Karpas-422 (cell line): ENCODE results near the gene HOXB9. TPM values are rescaled to one million over a fixed set of nuclear protein-coding genes. Genes with fewer than 3 reads are reported as not detected.

Experiments
- DNase-seq: peaks from one replicate; pipeline ENCODE4 v3.0.0-alpha.2; 2015
- H2AFZ ChIP-seq: fragments of 200-600 bp; sonication (generic); 2 replicates; pipeline ENCODE4 v1.6.1; 2014; ENCODE audit warnings: antibody characterized with exemption, low read length, mixed read lengths
- H3K27ac ChIP-seq: fragments of 200-600 bp; sonication (generic); 2 replicates; pipeline ENCODE4 v1.5.1; 2014; ENCODE audit warnings: mild to moderate bottlenecking, low read length, moderate library complexity
- H3K27me3 ChIP-seq: fragments of 200-600 bp; sonication (generic); 2 replicates; pipeline ENCODE4 v1.6.1; 2014; ENCODE audit warnings: low read length, mixed read lengths
- H3K36me3 ChIP-seq: fragments of 200-600 bp; sonication (generic); 2 replicates; pipeline ENCODE4 v1.6.1; 2014; ENCODE audit warnings: low read length, mixed read lengths; ENCODE audit not compliant: insufficient read depth
- H3K4me1 ChIP-seq: fragments of 200-600 bp; sonication (generic); 2 replicates; pipeline ENCODE4 v1.6.1; 2014; ENCODE audit warnings: mild to moderate bottlenecking, low read length, mixed read lengths
- H3K4me2 ChIP-seq: fragments of 200-600 bp; sonication (generic); 2 replicates; pipeline ENCODE4 v1.6.1; 2014; ENCODE audit warnings: low read length, low read depth, mild to moderate bottlenecking; ENCODE audit not compliant: poor library complexity, severe bottlenecking
- H3K4me3 ChIP-seq: fragments of 200-600 bp; sonication (generic); 2 replicates; pipeline ENCODE4 v1.5.1; 2014; ENCODE audit warnings: mild to moderate bottlenecking, antibody characterized with exemption, low read length, mixed read lengths
- H3K79me2 ChIP-seq: fragments of 200-600 bp; sonication (generic); 2 replicates; pipeline ENCODE4 v1.6.1; 2014; ENCODE audit warnings: mild to moderate bottlenecking, low read length, mixed read lengths
- H3K9ac ChIP-seq: fragments of 200-600 bp; sonication (generic); 2 replicates; pipeline ENCODE4 v1.6.0; 2014; ENCODE audit warnings: low read length
- H3K9me2 ChIP-seq: fragments of 200-600 bp; sonication (generic), shearing (Covaris generic); replicated peaks from 2 replicates; pipeline ENCODE4 v1.6.0; 2014; ENCODE audit warnings: mild to moderate bottlenecking, low read length, moderate library complexity; ENCODE audit not compliant: insufficient read depth
- H3K9me3 ChIP-seq: fragments of 300-700, 200-600 bp; sonication (generic); 2 replicates; pipeline ENCODE4 v1.6.1; 2014; ENCODE audit warnings: low read length, mixed read lengths
- H4K20me1 ChIP-seq: fragments of 200-600 bp; sonication (generic); 2 replicates; pipeline ENCODE4 v1.6.1; 2014; ENCODE audit warnings: mild to moderate bottlenecking, antibody characterized with exemption, low read length, low read depth; ENCODE audit not compliant: insufficient read depth
- small RNA-seq: library from RNA; depleted of rRNA; stranded (forward); fragments of <200 nt; gene quantifications from one replicate; pipeline ENCODE3, GENCODE V24; 2014
- total RNA-seq: library from RNA; depleted of rRNA; stranded (reverse); fragments of >200 nt; shearing (Covaris generic); gene quantifications from 2 replicates; pipeline ENCODE4 v1.2.3, GENCODE V29; 2014; ENCODE audit warnings: low replicate concordance; rRNA removed

The HOXB9 gene
- total RNA-seq, 1 experiment from 2014 or later: 0.82 TPM

GRCh38 chr17:48575673-48576478, 50.3 kb downstream of the HOXB9 start:
- no peak overlapping the region for H3K4me2 ChIP-seq
- H2AFZ ChIP-seq: no peak overlapping the region
- H3K79me2 ChIP-seq: peaks cover 4% of the 10 kb centered on the region; the same call in 1 of the 2 replicates
- no peak for DNase-seq
- no peaks in the 10 kb centered on the region for H3K36me3 ChIP-seq
- H3K4me3 ChIP-seq: no peak overlapping the region
- H3K4me1 ChIP-seq: peaks cover 19% of the 10 kb centered on the region
- no peaks in the 10 kb centered on the region for H3K9me3 ChIP-seq
- H4K20me1 ChIP-seq: no peaks in the 10 kb centered on the region
- H3K9ac ChIP-seq: no peak overlapping the region
- no peak overlapping the region for H3K27ac ChIP-seq
- no peaks in the 10 kb centered on the region for H3K9me2 ChIP-seq
- no peaks in the 10 kb centered on the region for H3K27me3 ChIP-seq

GRCh38 chr17:48575066-48575582, 51.0 kb downstream of the HOXB9 start:
- Histone ChIP-seq H3K9me3 (no peaks in the 10 kb centered on the region), H3K79me2 (peaks cover 4% of the 10 kb centered on the region; the same call in 1 of the 2 replicates), H3K27ac (no peak overlapping the region), H2AFZ (no peak overlapping the region), H3K36me3 (no peaks in the 10 kb centered on the region), H3K9ac (no peak overlapping the region), H3K27me3 (no peaks in the 10 kb centered on the region), H3K4me3 (no peak overlapping the region), H3K9me2 (no peaks in the 10 kb centered on the region), H3K4me2 (no peak overlapping the region), H4K20me1 (no peaks in the 10 kb centered on the region), H3K4me1 (peaks cover 19% of the 10 kb centered on the region)
- DNase-seq: no peak

- H3K9ac ChIP-seq: no peak overlapping the region
- no peaks in the 10 kb centered on the region for H3K9me3 ChIP-seq
- no peaks in the 10 kb centered on the region for H4K20me1 ChIP-seq
- H3K27me3 ChIP-seq: no peaks in the 10 kb centered on the region
- H3K79me2 ChIP-seq: peaks cover 4% of the 10 kb centered on the region; the same call in 1 of the 2 replicates
- H3K27ac ChIP-seq: no peak overlapping the region
- no peaks in the 10 kb centered on the region for H3K9me2 ChIP-seq
- H3K36me3 ChIP-seq: no peaks in the 10 kb centered on the region
- no peak overlapping the region for H2AFZ ChIP-seq
- no peak overlapping the region for H3K4me3 ChIP-seq
- no peak for DNase-seq
- peaks cover 19% of the 10 kb centered on the region for H3K4me1 ChIP-seq
- no peak overlapping the region for H3K4me2 ChIP-seq
Observed at GRCh38 chr17:48574505-48575065, 51.6 kb downstream of the HOXB9 start.

GRCh38 chr17:48571826-48572417, 54.2 kb downstream of the HOXB9 start:
- Histone ChIP-seq H3K9ac (no peak overlapping the region), H3K9me3 (no peaks in the 10 kb centered on the region), H3K27ac (no peak overlapping the region), H3K9me2 (no peaks in the 10 kb centered on the region), H3K27me3 (no peaks in the 10 kb centered on the region), H2AFZ (no peak overlapping the region), H3K4me2 (no peak overlapping the region), H4K20me1 (no peaks in the 10 kb centered on the region), H3K36me3 (no peaks in the 10 kb centered on the region), H3K4me1 (peaks cover under 1% of the 10 kb centered on the region), H3K79me2 (no peaks in the 10 kb centered on the region), H3K4me3 (no peak overlapping the region)
- no peak for DNase-seq

Small RNA genes lying within 50 kb of the gene (small RNA-seq; reads per million reads assigned to genes)
- gene MIR196A1: not detected

Other genes starting within 250 kb of the HOXB9 start
- gene SKAP1, start 196.1 kb downstream of the HOXB9 start, total RNA-seq: 1.2 and 1.8 TPM in 2 replicates
- not detected in 2 replicates for gene HOXB1, start 95.3 kb downstream of the HOXB9 start, total RNA-seq
- not detected in 2 replicates for gene HOXB2, start 81.2 kb downstream of the HOXB9 start, total RNA-seq
- 4.3 and 6.6 TPM in 2 replicates for gene HOXB4, start 48.0 kb downstream of the HOXB9 start, total RNA-seq
- gene HOXB3, start 36.1 kb downstream of the HOXB9 start, total RNA-seq: 0.97 and 6.6 TPM in 2 replicates
- gene HOXB5, start 32.6 kb downstream of the HOXB9 start, total RNA-seq: not detected in 2 replicates
- 0.48 and 0.65 TPM in 2 replicates for gene HOXB6, start 21.4 kb downstream of the HOXB9 start, total RNA-seq
- 9.7 and 12.1 TPM in 2 replicates for gene HOXB7, start 15.3 kb downstream of the HOXB9 start, total RNA-seq
- gene HOXB8, start 11.1 kb downstream of the HOXB9 start, total RNA-seq: 4.2 TPM in 1 of 2 replicates, not detected in the other
- gene PRAC1, start 96.2 kb upstream of the HOXB9 start, total RNA-seq: not detected in 2 replicates
- not detected in 2 replicates for gene PRAC2, start 96.8 kb upstream of the HOXB9 start, total RNA-seq
- gene HOXB13, start 102.4 kb upstream of the HOXB9 start, total RNA-seq: not detected in 2 replicates
- gene TTLL6, start 190.9 kb upstream of the HOXB9 start, total RNA-seq: not detected in 2 replicates
- gene CALCOCO2, start 204.7 kb upstream of the HOXB9 start, total RNA-seq: 21.8 and 29.7 TPM in 2 replicates